Fibroblast of gingiva (primary cell): ENCODE data around the gene COX6A2.
"Not testable (repeated sequence)": the region's sequence is repeated elsewhere in the genome, so short reads cannot be mapped to it uniquely, and the experiment has no call there.

ENCODE experiments used
- DNase-seq: peaks from one replicate; pipeline ENCODE4 v3.0.0-alpha.2; 2011; ENCODE audit warnings: low read depth

The COX6A2 gene

DNA sequence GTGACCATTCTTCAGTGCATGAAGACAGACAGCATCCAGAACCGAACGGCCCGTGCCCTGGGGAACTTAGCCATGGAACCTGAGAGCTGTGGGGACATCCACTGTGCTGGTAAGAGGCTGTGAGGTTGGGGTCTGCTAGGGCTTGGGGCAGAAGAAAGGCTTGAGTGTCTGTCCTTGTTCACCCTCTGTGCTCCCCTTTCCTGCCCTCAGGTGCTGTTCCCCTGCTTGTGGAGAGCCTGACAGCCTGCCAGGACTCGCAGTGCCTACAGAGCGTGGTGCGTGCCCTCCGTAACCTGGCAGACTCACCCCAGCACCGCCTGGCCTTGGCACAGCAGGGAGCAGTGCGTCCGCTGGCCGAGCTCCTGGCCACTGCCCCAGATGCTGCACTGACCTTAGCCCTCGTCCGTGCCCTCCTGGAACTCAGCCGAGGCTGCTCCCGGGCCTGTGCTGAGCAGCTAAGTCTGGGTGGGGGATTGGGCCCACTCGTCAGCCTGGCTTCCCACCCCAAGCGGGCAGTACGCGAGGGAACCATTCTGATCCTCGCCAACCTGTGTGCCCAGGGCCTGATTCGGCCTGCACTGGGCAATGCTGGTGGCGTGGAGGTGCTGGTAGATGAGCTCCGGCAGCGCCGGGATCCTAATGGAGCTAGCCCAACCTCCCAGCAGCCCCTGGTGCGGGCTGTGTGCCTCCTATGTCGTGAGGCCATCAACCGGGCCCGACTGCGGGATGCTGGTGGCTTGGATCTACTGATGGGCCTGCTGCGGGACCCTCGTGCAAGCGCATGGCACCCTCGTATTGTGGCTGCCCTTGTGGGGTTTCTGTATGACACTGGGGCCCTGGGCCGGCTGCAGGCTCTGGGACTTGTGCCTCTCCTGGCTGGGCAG lies 34.0 kb upstream of the COX6A2 start:
- DNase-seq, result no peak

DNA sequence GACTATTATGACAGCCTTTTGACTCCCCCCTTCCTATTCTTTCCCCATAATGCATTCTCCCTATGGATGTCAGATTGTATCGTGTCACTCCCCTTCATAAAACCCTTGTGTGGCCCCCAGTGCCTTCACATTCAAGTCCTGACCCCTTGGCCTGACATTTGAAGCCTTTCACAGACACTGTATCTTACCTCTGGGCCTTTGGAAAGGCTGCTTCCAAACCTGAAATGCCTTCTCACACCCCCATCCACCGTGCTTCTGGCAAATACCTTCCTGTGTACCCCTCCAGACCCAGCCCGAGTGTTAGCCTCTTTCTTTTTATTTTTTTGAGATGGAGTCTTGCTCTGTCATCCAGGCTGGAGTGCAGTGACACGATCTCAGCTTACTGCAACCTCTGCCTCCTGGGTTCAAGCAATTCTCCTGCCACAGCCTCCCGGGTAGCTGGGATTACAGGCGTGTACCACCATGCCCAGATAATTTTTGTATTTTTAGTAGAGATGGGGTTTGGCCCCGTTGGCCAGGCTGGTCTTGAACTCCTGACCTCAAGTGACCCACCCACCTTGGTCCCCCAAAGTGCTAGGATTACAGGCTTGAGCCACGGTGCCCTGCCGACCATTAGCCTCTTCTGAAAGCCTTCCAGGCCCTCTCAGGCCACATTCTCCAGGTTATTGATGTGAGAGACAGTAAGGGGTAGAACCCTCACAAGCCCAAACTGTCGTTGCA lies 33.2 kb upstream of the COX6A2 start:
- no peak for DNase-seq

DNA sequence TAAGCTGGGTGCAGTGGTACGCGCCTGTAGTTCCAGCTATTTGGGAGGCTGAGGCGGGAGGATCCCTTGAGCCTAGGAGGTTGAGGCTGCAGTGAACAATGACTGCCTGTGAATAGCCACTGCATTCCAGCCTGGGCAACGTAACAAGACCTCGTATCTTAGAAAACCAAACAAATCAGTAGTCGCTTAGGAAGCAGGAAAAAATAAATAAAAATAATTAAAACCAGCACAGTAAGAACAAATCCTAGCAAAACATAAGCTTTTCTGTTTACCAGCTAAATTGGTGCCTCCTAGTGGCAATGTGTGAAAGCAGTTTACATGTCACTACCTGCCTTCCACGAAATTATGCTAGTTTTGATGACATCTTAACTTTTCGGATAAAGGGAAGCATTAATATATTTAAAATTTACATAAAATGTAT lies 32.4 kb upstream of the COX6A2 start:
- peak; percentile 92 for DNase-seq

DNA sequence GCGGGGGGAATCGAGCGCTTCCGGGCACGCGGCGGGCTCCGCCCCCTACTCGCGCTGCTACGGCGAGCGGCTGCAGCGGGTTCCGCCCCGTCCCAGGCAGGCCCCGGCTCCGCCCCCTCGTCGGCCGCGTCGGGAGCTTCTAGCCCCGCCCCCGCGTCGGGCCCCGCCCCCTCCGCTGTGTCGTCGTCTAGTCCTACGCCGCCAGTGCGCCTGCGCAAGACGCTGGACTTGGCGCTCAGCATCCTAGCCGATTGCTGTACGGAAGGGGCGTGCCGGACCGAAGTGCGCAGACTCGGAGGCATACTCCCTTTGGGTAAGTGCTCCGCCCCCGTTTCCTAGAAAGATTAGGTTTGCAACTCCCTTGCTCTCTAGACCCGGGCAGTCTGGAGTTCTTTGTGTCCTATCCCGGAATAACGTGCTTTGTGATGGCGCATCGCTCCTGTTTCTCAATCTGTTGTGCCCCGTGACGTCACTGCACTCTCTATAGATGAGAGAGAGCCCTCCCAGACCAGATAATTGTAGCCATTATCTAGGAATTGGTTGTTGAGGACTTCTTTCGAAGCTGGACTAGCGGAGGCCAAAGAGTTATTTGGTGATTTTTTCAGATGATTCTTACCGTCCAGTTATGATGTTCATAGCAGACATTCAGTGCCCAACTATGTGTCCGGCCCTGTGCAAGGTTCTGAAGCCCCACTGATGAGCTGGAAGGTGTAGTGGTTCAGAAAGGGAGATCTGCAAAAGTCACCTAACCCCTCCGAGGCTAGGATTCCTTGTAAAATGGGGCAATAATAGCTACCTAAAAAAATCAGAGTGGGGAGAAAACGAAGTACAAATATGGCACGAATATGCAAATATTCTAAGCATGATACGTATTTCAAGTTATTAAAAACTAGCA lies 31.8 kb upstream of the COX6A2 start:
- peak; percentile 99 for DNase-seq

DNA sequence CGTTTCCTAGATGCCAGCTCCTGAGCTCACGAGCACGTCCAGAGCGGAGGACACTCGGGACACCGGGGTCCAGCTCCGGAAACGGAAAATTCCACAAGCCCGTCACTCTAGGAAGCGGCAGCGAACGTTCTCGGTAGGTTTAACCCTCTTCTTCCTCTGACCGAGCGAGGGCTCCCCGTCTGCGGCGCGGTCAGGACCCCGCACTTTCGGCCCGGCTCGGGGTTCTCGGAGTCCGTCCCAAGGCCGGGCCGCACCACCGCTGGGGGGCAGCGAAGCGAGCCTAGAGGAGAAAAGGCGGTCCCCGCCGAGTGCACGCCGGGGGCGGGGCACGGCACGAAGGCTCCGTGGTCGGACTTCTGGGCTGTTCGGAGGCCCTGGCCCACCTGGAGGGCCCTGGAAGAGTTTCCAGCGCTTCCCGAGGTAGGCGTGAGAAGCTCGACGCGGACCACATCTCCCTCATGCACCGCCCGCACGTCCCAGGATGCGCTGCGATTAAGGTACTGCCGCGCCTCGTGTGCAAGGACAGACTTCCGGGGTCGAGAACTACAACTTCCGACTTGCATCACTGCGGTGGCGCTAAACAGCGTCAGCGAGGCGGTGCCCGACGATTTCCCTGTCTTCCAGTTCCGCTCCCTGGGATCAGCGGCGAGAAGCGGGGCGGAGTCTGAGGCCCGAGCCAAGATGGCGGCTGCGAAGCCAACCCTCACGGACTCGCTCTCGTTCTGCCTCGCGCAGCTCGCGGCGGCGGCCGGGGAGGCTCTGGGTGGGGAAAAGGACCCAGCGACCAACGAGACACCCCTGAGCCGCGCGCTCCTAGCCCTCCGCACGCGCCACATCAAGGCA lies 30.9 kb upstream of the COX6A2 start, which contains the start of gene ARMC5:
TSS of gene ARMC5 (plus strand) at position 658 of the 843 bp plus-strand sequence. CDS start at position 682, 24 bp downstream.
- peak; percentile 98 for DNase-seq

DNA sequence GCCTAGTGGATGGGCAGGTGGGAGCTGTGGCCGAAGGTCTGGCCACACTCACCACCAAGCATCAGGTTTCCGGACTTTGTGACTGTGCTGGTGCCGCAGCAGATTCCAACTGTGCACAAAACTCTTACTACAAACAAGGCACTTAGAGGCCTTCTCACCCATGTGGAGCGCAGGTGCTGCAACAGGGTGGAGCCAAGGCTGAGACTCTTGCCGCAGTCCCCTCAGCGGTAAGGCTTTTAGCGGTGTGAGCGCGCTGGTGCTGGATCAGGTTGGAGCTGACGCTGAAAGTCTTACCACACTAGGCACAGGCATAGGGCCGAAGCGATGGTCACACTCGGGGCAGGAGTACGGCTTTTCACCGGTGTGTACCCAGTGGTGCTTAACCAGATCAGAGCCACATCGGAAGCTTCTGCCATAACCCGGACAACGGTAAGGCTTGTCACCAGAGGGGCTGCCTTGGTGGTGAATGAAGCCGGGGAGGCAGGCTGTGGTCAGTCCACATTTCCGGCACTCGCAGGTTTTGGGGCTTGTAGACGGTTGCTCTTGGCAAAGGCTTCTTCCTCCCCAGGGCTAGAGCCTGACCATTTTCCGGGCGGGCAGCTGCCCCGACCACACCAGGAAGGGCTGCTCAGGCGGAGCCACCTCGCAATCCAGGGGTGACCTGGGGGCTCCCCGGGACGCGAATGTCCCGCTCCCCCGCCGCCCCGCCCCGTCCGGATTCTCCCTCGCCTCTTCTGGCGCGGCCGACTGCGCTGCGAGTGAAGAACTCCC lies 30.1 kb upstream of the COX6A2 start:
- DNase-seq, result peak; percentile 33

DNA sequence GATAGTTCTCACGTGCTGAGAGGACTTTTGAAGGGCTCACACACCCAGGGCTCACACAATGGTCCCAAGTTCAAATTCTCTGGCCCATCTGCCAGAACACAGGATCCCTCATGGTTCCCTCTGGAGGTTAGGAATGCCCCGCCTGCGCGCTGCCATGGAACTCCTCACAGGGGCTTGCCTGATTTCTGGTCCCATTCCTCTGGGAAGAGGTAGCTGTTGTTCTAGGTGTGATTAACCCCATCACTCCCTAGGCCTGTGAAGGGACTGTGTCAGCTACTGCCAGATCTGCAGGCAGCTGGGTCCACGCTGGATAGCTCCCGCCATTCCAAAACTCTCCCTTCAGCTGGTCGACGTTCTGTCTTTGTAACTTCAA lies 28.8 kb upstream of the COX6A2 start:
- DNase-seq, result no peak

DNA sequence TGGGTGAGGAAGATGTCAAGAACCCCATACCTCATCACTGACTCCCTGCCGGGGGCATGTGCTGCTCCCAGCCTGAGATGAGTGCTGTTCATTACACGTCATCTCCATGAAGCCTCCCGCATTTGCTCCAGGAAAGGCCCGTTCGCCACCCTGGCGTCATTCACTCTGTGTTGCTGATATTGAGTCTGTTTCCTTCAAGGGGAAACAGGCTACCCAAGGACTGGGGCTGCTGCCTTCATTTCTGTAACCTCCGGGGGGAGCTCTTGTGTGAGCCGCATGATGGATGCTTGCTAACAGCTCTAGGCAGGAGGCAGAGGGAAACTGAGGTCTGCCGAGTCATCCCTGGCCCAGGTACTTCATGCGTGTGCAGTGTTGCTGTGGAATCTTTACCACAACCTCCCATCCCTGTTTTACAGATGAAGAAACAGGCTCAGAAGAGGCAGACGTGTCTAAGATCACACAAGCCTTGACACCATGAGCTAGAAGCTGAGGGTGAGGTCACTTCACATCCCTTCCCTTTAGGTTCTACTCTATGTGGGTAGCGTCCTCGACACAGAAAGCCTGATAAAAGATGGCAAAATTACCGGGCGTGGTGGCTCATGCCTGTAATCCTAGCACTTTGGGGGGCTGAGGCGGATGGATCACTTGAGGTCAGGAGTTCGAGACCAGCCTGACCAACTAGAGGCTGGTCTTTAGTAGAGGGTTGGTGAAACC lies 27.6 kb upstream of the COX6A2 start:
- no peak for DNase-seq

DNA sequence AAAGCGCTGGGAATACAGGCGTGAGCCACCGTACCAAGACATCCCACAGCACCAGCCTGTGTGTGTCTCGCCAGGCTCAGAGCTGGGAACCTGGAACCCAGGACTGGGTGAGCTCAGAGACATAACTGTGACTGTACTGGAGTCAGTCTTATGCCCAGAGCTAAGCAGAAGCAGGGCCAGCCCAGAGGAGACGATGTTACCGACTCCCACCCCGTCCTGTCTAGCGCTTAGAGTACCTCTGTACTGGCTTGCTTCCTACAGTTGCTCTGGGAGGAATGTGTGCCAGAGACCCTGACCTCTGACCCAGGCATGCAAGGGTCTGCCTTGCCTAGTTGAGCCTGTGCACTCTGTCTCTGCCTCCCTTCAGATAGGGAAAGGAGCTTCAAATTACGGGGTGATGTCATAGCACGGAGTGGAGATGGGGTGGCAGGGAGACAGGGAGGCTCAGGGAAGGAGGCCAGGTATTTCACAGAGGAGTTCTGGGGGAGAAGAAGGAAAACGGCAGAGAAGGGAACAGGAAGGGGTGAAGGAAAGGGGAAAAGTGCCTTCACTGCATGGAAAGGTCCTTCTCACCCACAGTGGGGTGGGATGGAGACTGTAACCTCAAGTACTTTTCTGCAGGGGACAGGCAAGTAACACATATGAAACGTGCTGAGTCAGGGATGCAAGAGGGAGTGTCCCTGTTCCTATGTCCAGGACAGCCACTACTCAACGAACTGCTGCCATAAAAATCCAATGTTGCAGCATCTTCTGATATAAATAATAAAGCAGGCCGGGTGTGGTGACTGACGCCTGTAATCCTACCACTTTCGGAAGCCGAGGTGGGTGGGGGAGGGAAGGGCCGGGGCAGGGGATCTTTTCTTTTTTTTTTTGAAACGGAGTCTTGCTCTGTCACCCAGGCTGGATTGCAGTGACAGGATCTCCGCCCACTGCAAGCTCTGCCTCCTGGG lies 25.4 kb upstream of the COX6A2 start:
- peak; percentile 84 for DNase-seq

DNA sequence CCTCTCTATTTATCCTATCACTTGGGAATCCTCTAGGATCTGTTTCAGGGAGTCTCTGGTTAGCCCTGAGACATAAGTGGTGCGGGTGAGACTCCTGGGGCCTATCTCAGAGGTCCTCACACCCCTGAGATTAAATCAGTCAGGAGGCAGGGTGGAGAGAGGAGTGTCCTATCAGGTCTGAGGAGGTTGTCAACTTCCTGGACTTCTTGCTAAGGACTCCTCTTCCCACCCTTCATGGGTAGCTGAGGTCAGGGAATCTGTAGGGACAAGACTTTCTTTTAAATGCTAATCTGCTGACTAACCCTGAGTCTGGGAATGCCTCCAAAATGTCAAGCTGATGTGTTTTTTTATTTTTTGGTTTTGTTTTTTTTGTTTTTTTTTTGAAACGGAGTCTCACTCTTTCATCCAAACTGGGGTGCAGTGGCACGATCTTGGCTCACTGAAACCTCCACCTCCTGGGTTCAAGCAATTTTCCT lies 24.5 kb upstream of the COX6A2 start:
- DNase-seq, result peak; percentile 90

DNA sequence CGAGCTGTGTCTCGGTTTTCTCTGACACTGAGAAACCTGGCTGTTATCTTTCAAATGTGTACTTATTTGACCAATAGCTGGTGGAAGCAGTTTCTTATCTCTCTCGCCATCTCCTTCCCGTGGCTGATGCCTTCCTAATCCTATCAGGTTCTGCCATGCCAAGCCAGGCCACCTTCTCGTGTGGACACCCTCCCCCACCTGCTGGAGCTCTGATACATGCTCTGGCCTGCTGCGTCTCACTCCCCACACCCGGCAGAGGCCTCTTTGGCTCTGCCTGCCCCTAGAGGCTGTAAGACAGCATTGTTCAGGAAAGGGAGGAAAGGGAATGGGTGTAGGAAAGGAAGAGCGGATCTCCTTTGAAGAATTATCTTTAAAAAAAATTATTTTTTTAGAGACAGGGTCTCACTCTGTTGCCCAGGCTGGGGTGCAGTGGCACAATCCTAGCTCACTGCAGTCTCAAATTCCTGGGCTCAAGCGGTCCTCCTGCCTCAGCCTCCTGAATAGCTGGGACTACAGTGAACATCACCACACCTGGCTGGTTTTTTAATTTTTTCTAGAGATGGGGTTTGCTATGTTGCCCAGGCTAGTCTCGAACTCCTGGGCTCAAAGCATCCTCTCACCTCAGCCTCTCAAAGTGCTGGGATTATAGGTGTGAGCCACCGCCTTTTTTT lies 23.7 kb upstream of the COX6A2 start:
- DNase-seq, result peak; percentile 68

DNA sequence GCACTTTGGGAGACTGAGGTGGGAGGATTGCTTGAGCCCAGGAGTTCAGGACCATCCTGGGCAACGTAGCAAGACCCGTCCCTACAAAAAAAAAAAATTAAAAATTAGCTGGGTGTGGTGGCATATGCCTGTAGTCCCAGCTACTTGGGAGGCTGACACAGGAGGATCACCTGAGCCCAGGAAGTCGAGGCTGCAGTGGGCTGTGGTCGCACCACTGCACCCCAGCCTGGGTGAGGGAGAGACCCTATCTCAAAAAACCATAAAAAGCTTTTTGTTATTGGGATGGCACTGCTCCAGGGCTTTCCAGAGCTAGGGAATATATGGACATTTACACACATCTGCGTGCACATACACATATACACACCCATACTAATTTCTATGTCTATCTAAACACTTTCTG lies 23.0 kb upstream of the COX6A2 start:
- no peak for DNase-seq

DNA sequence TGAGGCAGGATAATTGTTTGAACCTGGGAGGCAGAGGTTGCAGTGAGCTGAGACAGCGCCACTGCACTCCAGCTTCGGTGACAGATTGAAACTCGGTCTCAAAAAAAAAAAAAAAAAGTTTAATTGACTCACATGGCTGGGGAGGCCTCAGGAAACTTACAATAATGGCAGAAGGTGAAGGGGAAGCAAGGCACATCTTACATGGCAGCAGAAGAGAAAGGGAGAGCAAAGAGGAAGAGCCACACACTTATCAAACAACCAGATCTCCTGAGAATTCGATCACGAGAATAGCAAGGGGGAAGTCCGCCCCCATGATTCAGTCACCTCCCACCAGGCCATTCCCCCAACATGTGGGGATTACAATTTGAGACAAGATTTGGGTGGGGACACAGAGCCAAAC lies 17.8 kb upstream of the COX6A2 start:
- DNase-seq, result not testable (repeated sequence)

DNA sequence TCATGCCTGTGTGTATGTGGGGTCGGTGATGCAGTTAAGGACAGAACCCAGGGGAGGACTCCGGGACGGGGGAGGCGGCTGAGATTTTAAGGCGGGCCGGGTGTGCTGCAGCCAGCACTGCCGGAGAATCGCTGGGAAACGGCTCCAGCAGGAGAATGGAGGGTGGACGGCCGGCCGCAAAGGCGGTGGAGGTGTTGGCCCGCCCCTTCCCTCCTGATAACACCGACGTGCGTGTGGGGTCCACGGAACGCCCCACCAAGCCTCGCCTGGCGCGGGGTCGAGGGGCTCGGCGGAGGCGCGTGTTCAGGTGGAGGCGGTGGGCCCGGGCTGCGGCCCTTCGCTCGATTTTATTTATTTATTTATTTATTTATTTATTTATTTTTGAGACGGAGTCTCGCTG lies 13.8 kb upstream of the COX6A2 start:
- no peak for DNase-seq

DNA sequence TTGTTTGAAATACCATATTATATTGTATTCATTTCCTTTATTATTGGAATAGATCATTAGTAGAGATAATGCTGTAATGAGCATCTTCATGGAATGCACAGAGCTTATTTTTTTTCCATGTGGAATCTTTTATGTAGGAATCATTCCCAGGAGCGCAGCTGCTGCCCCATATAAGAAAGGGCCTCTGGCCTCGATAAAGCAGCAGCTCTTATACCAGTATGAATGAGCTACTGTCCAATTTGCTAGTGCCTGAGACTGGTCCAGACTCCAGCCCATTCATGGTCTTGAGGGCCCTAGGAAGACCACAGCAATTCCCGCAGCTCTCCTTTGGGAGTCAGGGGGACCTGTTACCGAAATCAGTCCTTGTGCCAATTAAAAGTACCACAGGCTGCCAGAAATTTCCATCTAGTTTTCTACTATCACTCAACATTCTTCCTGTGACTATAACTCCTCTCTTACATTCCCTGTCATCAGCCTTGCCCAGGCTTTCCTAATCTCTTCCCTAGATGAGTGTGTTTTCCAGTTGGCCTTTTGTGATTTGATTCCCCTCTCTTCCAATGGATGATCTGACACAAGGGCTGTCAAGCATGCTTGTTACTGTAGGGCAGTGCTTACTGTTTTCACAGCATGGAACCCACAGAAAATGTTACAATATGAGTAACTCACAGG lies 12.5 kb upstream of the COX6A2 start:
- no peak for DNase-seq

DNA sequence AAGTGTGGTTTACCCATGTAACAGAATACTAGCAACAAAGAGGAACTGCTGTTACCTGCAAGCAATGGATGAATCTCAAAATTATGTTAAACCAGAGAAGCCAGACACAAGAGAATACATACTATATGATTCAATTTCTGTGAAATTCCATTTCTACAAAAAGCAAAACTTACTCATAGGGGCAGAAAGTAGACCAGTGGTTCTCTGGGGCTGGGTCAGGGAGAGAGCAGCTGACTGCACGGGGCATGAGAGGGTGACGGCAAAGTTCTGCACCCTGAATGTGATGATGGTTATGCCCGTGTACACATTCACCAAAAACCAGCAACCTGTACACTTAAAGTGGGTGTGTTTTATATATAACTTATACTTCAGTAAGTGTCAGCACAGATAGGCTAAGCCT lies 11.4 kb upstream of the COX6A2 start:
- no peak for DNase-seq

DNA sequence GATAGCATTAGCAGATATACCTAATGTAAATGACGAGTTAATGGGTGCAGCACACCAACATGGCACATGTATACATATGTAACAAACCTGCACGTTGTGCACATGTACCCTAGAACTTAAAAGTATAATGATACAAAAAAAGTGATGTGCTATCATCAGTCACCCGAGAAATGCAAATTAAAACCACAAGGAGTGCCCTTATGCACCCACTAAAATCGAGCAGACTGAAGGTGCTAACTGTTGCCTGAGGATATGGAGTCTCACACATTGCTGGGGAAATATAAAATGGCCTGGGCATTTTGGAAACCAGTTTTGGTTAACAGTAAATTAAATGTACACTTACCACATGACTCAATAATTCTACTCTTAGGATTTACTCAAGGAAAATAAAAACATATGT lies 10.9 kb upstream of the COX6A2 start:
- DNase-seq, result not testable (repeated sequence)
